Panc1 (cell line): ENCODE results near the gene ATG4B. TPM values are rescaled to one million over a fixed set of nuclear protein-coding genes. Genes with fewer than 3 reads are reported as not detected.

Experiments used
- ATAC-seq: fragments of 200-7000 bp; cut with Tn5 transposase; 2 replicates; pipeline ENCODE4 v1.9.1; 2020; ENCODE audit warnings: mild to moderate bottlenecking, moderate library complexity
- BruUV-seq: library from RNA; stranded (reverse); fragments of 400-500 nt; replicated peaks from 2 replicates; lab custom pipeline; 2021; lab: Mats Ljungman, UMichigan
- CTCF ChIA-PET: fragments of 300-600 bp; sonication (Branson Sonifier 250); formaldehyde crosslinking; loops from one replicate; lab custom pipeline; 2022; ENCODE audit warnings: antibody characterized with exemption; lab: Charles Lee
- POLR2A ChIA-PET: fragments of 300-600 bp; sonication (Branson Sonifier 250); formaldehyde crosslinking; loops from one replicate; lab custom pipeline; 2022; ENCODE audit warnings: antibody characterized with exemption; lab: Charles Lee
- DNase-seq: peaks from one replicate; pipeline ENCODE4 v3.0.0-alpha.2; 2010; ENCODE audit warnings: low read depth, low spot score
- H3K27ac ChIP-seq: 2 replicates; pipeline ENCODE4 v1.5.1; 2011; ENCODE audit warnings: mild to moderate bottlenecking, low read length, inconsistent platforms
- H3K27me3 ChIP-seq: fragments of 200-500 bp; sonication (Bioruptor generic); 2 replicates; pipeline ENCODE4 v1.6.0; 2014; ENCODE audit warnings: low read length, inconsistent platforms; ENCODE audit not compliant: control insufficient read depth, insufficient read depth
- H3K36me3 ChIP-seq: fragments of 200-500 bp; sonication (Bioruptor generic); 2 replicates; pipeline ENCODE4 v1.5.1; 2014; ENCODE audit warnings: inconsistent platforms, mild to moderate bottlenecking, low read length, moderate library complexity; ENCODE audit not compliant: control insufficient read depth, insufficient read depth
- H3K4me1 ChIP-seq: 2 replicates; pipeline ENCODE4 v1.5.1; 2011; ENCODE audit warnings: inconsistent platforms, mild to moderate bottlenecking, low read length, moderate library complexity; ENCODE audit not compliant: control insufficient read depth, insufficient read depth
- H3K4me3 ChIP-seq, 2 experiments: 2 replicates each; pipeline ENCODE4 v1.5.1; 2011 to 2012; ENCODE audit warnings: low read depth in 2 of 2, low read length in 2 of 2, mild to moderate bottlenecking in 2 of 2, inconsistent platforms in 1 of 2, moderate library complexity in 1 of 2
- H3K9me3 ChIP-seq: fragments of 200-500 bp; sonication (Bioruptor generic); 2 replicates; pipeline ENCODE4 v1.5.1; 2014; ENCODE audit warnings: low read depth, mild to moderate bottlenecking, inconsistent platforms, low read length, moderate library complexity; ENCODE audit not compliant: control insufficient read depth, insufficient read depth
- POLR2AphosphoS5 ChIP-seq: IDR thresholded peaks from 2 replicates; pipeline ENCODE4 v1.6.1; 2012; ENCODE audit warnings: mild to moderate bottlenecking, low read depth, low read length, moderate library complexity
- REST ChIP-seq, 2 experiments: IDR thresholded peaks; 2 replicates each; pipeline ENCODE4 v1.6.1; 2011 to 2012; ENCODE audit warnings: low read depth in 2 of 2, control low read depth in 1 of 2, low read length in 1 of 2, mild to moderate bottlenecking in 1 of 2, moderate library complexity in 1 of 2; ENCODE audit not compliant: insufficient read depth in 1 of 2
- SIN3A ChIP-seq: IDR thresholded peaks from 2 replicates; pipeline ENCODE4 v1.6.1; 2012; ENCODE audit warnings: low read depth, mild to moderate bottlenecking, low read length, moderate library complexity, borderline replicate concordance; ENCODE audit not compliant: insufficient read depth
- TCF7L2 ChIP-seq: IDR thresholded peaks from 2 replicates; pipeline ENCODE4 v1.6.1; 2011; ENCODE audit warnings: mild to moderate bottlenecking, low read depth, low read length, inconsistent platforms
- in situ Hi-C: cut with HindIII; loops from 2 replicates; pipeline ENCODE4 v1.10.0; 2016; ENCODE audit warnings: low sequenced_read_pairs, low pct_unique_long_range_greater_than_20kb
- intact Hi-C: fragments of 100-400 bp; cut with micrococcal nuclease; formaldehyde crosslinking; loops from one replicate; pipeline ENCODE4 v1.10.0; 2022; ENCODE audit not compliant: unreplicated experiment
- total RNA-seq: library from RNA; stranded (reverse); gene quantifications from one replicate; pipeline ENCODE4 v1.2.1, GENCODE V29; 2021; ENCODE audit not compliant: unreplicated experiment
- TF ChIP-seq, protein P1 (sequence below): fragments of 450-650 bp; IDR thresholded peaks from 2 replicates; pipeline ENCODE4 v1.5.1; 2017; ENCODE audit warnings: mild to moderate bottlenecking

The ATG4B gene
- total RNA-seq, 1 experiment from 2014 or later = 84.2 TPM

- ChIA-PET CTCF (no interaction called here), POLR2A (no interaction called here)
- Histone ChIP-seq H3K36me3 (no peaks in the 10 kb centered on the region), H3K27ac (no peak overlapping the region), H3K9me3 (no peaks in the 10 kb centered on the region), H3K4me1 (no peaks in the 10 kb centered on the region; the same call in 1 of the 2 replicates), H3K27me3 (no peaks in the 10 kb centered on the region), H3K4me3 (no peak overlapping the region)
- in situ Hi-C loops (no loop called here), intact Hi-C loops (no loop called here)
- ATAC-seq = no peak
- TF ChIP-seq REST (IDR thresholded peaks at IDR 0.05; ENCODE audit: insufficient read depth in 1 of 2, low read depth in 2 of 2, low read length in 1 of 2) (no peak), TCF7L2 (no peak), POLR2AphosphoS5 (no peak), SIN3A (no peak)
- TF ChIP-seq, protein P1, sequence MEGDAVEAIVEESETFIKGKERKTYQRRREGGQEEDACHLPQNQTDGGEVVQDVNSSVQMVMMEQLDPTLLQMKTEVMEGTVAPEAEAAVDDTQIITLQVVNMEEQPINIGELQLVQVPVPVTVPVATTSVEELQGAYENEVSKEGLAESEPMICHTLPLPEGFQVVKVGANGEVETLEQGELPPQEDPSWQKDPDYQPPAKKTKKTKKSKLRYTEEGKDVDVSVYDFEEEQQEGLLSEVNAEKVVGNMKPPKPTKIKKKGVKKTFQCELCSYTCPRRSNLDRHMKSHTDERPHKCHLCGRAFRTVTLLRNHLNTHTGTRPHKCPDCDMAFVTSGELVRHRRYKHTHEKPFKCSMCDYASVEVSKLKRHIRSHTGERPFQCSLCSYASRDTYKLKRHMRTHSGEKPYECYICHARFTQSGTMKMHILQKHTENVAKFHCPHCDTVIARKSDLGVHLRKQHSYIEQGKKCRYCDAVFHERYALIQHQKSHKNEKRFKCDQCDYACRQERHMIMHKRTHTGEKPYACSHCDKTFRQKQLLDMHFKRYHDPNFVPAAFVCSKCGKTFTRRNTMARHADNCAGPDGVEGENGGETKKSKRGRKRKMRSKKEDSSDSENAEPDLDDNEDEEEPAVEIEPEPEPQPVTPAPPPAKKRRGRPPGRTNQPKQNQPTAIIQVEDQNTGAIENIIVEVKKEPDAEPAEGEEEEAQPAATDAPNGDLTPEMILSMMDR = no peak
- BruUV-seq = no TSS peak
- DNase-seq = no peak
These were observed 19.9 kb upstream of the ATG4B start for GRCh38 chr2:241617431-241618154.

DNA sequence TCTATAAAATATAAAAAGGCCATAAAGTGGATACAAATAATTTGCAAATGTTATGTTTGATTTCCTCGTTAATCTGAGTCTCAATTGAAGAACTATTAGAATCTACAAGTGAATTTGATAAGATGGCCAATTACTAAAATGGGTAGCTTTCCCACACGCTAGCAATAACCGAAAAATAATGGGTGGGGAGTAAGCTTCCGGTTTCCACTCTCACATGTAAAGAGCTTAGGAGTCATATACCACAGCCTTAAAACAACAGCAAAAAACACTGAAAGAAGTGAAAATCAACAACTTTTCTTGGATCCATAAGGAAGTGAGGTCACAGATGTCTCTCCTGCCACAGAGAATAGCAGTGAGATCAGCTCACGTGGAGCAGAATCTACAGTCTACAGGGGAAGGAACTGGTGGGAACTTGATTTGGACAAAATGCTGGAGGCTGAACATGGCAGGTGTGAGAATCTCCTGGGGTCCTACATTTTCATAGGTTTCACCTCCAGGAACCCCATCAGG, 19.1 kb upstream of the ATG4B start:
- intact Hi-C loops = no loop called here
- no TSS peak for BruUV-seq

More for the DNA sequence above, 19.1 kb upstream of the ATG4B start:
- Histone ChIP-seq H3K27ac (no peak overlapping the region), H3K36me3 (no peaks in the 10 kb centered on the region), H3K9me3 (no peaks in the 10 kb centered on the region), H3K4me3 (no peak overlapping the region), H3K27me3 (no peaks in the 10 kb centered on the region), H3K4me1 (no peaks in the 10 kb centered on the region)
- no peak for ATAC-seq
- in situ Hi-C loops = no loop called here
- DNase-seq = no peak
- TF ChIP-seq, protein P1 = no peak
- TF ChIP-seq TCF7L2 (no peak), REST (IDR thresholded peaks at IDR 0.05; ENCODE audit: insufficient read depth in 1 of 2, low read depth in 2 of 2, low read length in 1 of 2) (no peak), SIN3A (no peak), POLR2AphosphoS5 (no peak)
- ChIA-PET POLR2A (no interaction called here), CTCF (no interaction called here)
